Measurements from ENCODE around the gene MLLT6. TPM values are rescaled to one million over a fixed set of nuclear protein-coding genes. Genes with fewer than 3 reads are reported as not detected.
A peak's percentile ranks its signal among the peaks of the same experiment; 100 is the strongest.

Gene MLLT6
- total and polyA plus RNA-seq, 2 of the 4 experiments (the other 2 are of a cell fraction) = 7.2 to 21.2 TPM

DNA sequence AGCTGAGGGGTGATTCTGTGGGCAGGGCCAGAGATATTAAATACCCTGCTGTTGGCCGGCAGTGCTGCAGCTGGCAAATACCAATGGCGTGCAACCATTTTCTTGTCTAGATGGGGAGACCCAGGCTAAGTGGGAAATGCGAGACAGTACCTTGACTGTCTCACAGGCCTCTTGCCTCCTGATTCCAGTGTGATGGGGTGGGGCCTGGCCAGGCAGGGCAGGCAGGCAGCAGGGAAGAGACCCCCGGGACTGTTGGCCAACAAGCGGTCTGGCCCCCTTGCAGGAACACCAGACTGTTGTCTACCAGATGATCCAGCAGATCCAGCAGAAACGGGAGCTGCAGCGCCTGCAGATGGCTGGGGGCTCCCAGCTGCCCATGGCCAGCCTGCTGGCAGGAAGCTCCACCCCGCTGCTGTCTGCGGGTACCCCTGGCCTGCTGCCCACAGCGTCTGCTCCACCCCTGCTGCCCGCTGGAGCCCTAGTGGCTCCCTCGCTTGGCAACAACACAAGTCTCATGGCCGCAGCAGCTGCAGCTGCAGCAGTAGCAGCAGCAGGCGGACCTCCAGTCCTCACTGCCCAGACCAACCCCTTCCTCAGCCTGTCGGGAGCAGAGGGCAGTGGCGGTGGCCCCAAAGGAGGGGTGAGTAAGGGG is 19.4 kb downstream of the MLLT6 start:
- Histone ChIP-seq H3K9me3 (ENCODE audit: control insufficient read depth, insufficient read depth, low read length) (no peaks in the 10 kb centered on the region), H4K91ac (ENCODE audit: insufficient read depth, low read depth, low read length) (no peak overlapping the region), H3K36me3 (ENCODE audit: control insufficient read depth, insufficient read depth, low read length) (peaks cover 31% of the 10 kb centered on the region), H2BK15ac (ENCODE audit: low read depth, low read length) (no peak overlapping the region), H3K9ac (ENCODE audit: low read depth, low read length) (no peak overlapping the region), H4K5ac (ENCODE audit: low read depth, low read length) (no peak overlapping the region), H2AFZ (replicated peaks; ENCODE audit: low read length, poor library complexity) (peak overlapping the region; percentile 43), H2BK20ac (ENCODE audit: low read depth, low read length) (no peak overlapping the region), H3K27me3 (ENCODE audit: control insufficient read depth, insufficient read depth, low read length) (no peaks in the 10 kb centered on the region), H2AK5ac (ENCODE audit: low read depth, low read length) (no peak overlapping the region), H2BK5ac (ENCODE audit: low read depth, low read length, poor library complexity, severe bottlenecking) (no peak overlapping the region), H3K14ac (replicated peaks; ENCODE audit: low read depth, low read length) (no peak overlapping the region), H2AK9ac (replicated peaks; ENCODE audit: low read depth, low read length, poor library complexity) (no peak overlapping the region), H3K18ac (ENCODE audit: low read depth, low read length) (no peak overlapping the region), H3K4me2 (ENCODE audit: low read depth, low read length) (no peak overlapping the region), H4K20me1 (ENCODE audit: insufficient read depth, low read length) (no peaks in the 10 kb centered on the region), H3K27ac (ENCODE audit: insufficient read depth, low read length) (no peak overlapping the region), H3K79me1 (ENCODE audit: low read depth in 1 of 2, low read length in 2 of 2) (peaks cover 4% of the 10 kb centered on the region in 2 experiments; a peak in 1 of 4 replicates), H3K56ac (ENCODE audit: extremely low read depth, insufficient read depth, low read length) (no peak overlapping the region), H3K4me3 (ENCODE audit: insufficient read depth, low read depth, low read length) (no peak overlapping the region), H3K4ac (ENCODE audit: low read depth, low read length) (no peak overlapping the region), H3K9me1 (ENCODE audit: insufficient read depth, low read length) (0 out of 2 replicates have a peak, but pooled peaks cover 10% of the 10 kb centered on the region), H2BK120ac (ENCODE audit: low read depth, low read length) (no peak overlapping the region), H4K8ac (ENCODE audit: low read depth in 2 of 2, low read length in 2 of 2) (no peak overlapping the region), H3K23ac (ENCODE audit: low read depth, low read length) (no peak overlapping the region), H3K4me1 (ENCODE audit: control insufficient read depth, insufficient read depth, low read length) (peaks cover 2% of the 10 kb centered on the region)
- dilution Hi-C loops (cut with HindIII; ENCODE audit: low sequenced_read_pairs, unreplicated experiment) (no loop called here), intact Hi-C loops (cut with micrococcal nuclease) (no loop called here), in situ Hi-C loops (cut with MboI; ENCODE audit: low sequenced_read_pairs) (no loop called here)
- ATAC-seq (ENCODE audit: low read depth) (no peak), DNase-seq (no peak)
- TF ChIP-seq FOS (IDR thresholded peaks at IDR 0.05; ENCODE audit: low read depth, low read length) (no peak), RFX5 (IDR thresholded peaks at IDR 0.05; ENCODE audit: low read depth, low read length) (no peak), BHLHE40 (IDR thresholded peaks at IDR 0.05; ENCODE audit: low read depth, low read length) (no peak), CHD1 (IDR thresholded peaks at IDR 0.05; ENCODE audit: low read depth, low read length) (no peak), POLR2A (IDR thresholded peaks at IDR 0.05; ENCODE audit: low read depth, low read length) (no peak), MAZ (IDR thresholded peaks at IDR 0.05; ENCODE audit: borderline replicate concordance, low read depth, low read length) (no peak), SMC3 (IDR thresholded peaks at IDR 0.05; ENCODE audit: low read depth, low read length) (no peak), NFE2L2 (IDR thresholded peaks at IDR 0.05; ENCODE audit: low read depth, low read length) (no peak), MAFK (IDR thresholded peaks at IDR 0.05; ENCODE audit: low read depth, low read length) (no peak)
- TF ChIP-seq, protein P1, sequence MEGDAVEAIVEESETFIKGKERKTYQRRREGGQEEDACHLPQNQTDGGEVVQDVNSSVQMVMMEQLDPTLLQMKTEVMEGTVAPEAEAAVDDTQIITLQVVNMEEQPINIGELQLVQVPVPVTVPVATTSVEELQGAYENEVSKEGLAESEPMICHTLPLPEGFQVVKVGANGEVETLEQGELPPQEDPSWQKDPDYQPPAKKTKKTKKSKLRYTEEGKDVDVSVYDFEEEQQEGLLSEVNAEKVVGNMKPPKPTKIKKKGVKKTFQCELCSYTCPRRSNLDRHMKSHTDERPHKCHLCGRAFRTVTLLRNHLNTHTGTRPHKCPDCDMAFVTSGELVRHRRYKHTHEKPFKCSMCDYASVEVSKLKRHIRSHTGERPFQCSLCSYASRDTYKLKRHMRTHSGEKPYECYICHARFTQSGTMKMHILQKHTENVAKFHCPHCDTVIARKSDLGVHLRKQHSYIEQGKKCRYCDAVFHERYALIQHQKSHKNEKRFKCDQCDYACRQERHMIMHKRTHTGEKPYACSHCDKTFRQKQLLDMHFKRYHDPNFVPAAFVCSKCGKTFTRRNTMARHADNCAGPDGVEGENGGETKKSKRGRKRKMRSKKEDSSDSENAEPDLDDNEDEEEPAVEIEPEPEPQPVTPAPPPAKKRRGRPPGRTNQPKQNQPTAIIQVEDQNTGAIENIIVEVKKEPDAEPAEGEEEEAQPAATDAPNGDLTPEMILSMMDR (conservative IDR thresholded peaks at IDR 0.05; ENCODE audit: low read depth, low read length) = no peak
- TF ChIP-seq, protein P2, sequence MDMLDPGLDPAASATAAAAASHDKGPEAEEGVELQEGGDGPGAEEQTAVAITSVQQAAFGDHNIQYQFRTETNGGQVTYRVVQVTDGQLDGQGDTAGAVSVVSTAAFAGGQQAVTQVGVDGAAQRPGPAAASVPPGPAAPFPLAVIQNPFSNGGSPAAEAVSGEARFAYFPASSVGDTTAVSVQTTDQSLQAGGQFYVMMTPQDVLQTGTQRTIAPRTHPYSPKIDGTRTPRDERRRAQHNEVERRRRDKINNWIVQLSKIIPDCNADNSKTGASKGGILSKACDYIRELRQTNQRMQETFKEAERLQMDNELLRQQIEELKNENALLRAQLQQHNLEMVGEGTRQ (IDR thresholded peaks at IDR 0.05; ENCODE audit: low read depth, low read length) = no peak
- TF ChIP-seq, protein P3, sequence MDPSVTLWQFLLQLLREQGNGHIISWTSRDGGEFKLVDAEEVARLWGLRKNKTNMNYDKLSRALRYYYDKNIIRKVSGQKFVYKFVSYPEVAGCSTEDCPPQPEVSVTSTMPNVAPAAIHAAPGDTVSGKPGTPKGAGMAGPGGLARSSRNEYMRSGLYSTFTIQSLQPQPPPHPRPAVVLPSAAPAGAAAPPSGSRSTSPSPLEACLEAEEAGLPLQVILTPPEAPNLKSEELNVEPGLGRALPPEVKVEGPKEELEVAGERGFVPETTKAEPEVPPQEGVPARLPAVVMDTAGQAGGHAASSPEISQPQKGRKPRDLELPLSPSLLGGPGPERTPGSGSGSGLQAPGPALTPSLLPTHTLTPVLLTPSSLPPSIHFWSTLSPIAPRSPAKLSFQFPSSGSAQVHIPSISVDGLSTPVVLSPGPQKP (IDR thresholded peaks at IDR 0.05; ENCODE audit: borderline replicate concordance, low read depth, low read length) = no peak
- BruUV-seq (replicated peaks) = no TSS peak
- WGBS, 2 experiments (ENCODE audit: extremely low coverage in 2 of 2, insufficient read length in 1 of 2) = 58% methylated on average over 7 of the region's 16 CpGs; no CpG with 5 or more reads in 1 of the 2 experiments
- ChIA-PET POLR2A (ENCODE audit: unreplicated experiment) (no interaction called here), CTCF (no interaction called here)
